ENCODE data around the gene MRPL37. TPM values are rescaled to one million over a fixed set of nuclear protein-coding genes. Genes with fewer than 3 reads are reported as not detected.

Gene MRPL37
- total and polyA plus RNA-seq, 12 donors, result 33.0 to 97.4 (median 88.7) TPM

DNA sequence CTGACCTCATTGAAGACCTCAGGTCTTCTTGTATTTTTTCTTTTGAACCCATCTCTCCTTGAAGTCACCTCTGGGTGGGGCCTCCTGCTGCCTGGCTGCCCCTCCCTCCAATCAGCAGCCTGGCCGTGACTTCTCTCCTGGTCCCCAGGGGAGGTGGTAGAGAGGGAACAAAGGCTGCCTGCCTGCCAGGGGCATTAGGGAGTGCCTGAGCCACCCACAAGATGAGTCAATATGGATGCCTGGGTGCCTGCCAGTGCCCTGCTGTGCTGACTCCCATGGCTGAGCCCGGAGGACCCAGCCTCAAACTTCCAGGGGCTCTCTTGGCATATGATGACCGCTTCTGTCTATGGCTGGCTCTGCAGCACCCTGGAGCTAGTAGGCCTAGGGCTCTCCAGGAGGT lies 41.9 kb upstream of the MRPL37 start:
- no peak overlapping the region for H3K4me3 ChIP-seq
- no peak overlapping the region for H3K27ac ChIP-seq
- TF ChIP-seq, protein P1, sequence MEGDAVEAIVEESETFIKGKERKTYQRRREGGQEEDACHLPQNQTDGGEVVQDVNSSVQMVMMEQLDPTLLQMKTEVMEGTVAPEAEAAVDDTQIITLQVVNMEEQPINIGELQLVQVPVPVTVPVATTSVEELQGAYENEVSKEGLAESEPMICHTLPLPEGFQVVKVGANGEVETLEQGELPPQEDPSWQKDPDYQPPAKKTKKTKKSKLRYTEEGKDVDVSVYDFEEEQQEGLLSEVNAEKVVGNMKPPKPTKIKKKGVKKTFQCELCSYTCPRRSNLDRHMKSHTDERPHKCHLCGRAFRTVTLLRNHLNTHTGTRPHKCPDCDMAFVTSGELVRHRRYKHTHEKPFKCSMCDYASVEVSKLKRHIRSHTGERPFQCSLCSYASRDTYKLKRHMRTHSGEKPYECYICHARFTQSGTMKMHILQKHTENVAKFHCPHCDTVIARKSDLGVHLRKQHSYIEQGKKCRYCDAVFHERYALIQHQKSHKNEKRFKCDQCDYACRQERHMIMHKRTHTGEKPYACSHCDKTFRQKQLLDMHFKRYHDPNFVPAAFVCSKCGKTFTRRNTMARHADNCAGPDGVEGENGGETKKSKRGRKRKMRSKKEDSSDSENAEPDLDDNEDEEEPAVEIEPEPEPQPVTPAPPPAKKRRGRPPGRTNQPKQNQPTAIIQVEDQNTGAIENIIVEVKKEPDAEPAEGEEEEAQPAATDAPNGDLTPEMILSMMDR (IDR thresholded peaks at IDR 0.05), result no peak
- no peaks in the 10 kb centered on the region for H3K9me3 ChIP-seq
- H3K27me3 ChIP-seq, result no peaks in the 10 kb centered on the region
- no peak for ATAC-seq
- intact Hi-C loops (cut with DNase I), result no loop called here
- no peak for DNase-seq
- no peaks in the 10 kb centered on the region for H3K36me3 ChIP-seq
- 83 to 92% methylated on average over 3 of the region's 3 CpGs for WGBS, 2 donors
- peaks cover 0 to 17% (median 8%) of the 10 kb centered on the region in 9 donors for H3K4me1 ChIP-seq

DNA sequence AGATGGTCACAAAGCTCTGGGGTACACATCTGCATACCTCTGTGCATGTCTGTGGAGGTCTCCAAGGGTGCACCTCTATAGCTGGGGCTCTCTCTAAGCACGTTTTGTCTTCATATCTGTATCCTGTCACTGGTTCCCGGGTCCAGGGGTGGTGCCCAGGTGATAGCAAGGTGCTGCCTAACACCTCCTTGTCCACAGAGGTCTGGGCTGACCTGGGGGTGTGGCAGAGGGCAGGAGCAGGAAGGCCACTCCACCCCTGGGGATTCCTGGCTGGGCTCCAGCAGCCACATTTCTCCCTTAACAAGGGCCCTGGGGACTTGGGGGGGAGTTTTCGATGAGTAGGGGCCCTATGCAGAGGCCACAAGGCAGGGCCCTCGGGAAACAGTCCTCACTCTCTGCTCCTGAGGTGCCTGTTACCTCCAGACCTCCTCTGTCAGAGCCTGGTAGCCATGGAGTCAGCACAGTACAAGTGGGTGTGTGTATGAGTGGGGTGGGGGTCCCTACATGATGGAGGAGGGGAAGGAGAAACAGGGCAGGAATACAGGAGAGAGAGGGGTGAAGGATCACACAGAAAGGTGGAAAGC lies 40.1 kb upstream of the MRPL37 start:
- no peaks in the 10 kb centered on the region for H3K27me3 ChIP-seq
- DNase-seq (no peak), ATAC-seq (peak in 3 of 8 donors; percentile 12 to 53 (median 17))
- intact Hi-C loops (cut with DNase I), result no loop called here
- 69 to 76% methylated on average over 4 of the region's 4 CpGs for WGBS, 2 donors
- H3K9me3 ChIP-seq, result no peaks in the 10 kb centered on the region
- no peaks in the 10 kb centered on the region for H3K36me3 ChIP-seq
- H3K4me3 ChIP-seq, result no peak overlapping the region
- TF ChIP-seq, protein P1 (IDR thresholded peaks at IDR 0.05), result no peak
- no peak overlapping the region for H3K27ac ChIP-seq
- peaks cover 0 to 9% (median 4%) of the 10 kb centered on the region in 9 donors for H3K4me1 ChIP-seq

DNA sequence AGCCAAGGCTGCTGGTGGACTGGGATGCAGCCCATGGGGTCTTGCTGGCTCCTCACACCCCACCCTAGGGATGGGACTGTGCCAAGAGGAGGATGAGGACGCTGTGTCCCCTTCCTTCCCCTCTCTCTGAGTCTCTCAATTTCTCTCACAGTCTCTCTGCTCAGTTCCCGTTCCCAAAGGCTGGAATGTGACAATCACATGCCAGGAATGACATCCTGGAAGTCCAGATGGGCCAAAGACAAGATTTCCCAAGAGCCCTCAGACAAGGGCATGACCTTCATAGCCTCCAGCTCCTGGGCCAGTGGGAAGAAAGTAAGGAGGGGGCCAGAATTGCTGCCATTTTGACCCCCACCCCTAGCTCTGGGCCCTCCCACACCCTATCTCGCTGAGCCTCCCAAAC lies 39.6 kb upstream of the MRPL37 start:
- Histone ChIP-seq H3K36me3 (no peaks in the 10 kb centered on the region), H3K27ac (no peak overlapping the region), H3K4me1 (peaks cover 0 to 9% (median 4%) of the 10 kb centered on the region in 9 donors), H3K9me3 (no peaks in the 10 kb centered on the region), H3K27me3 (no peaks in the 10 kb centered on the region), H3K4me3 (no peak overlapping the region)
- TF ChIP-seq, protein P1 (IDR thresholded peaks at IDR 0.05), result no peak
- intact Hi-C loops (cut with DNase I), result no loop called here
- DNase-seq, result no peak
- WGBS, 2 donors, result 43 to 58% methylated on average over 3 of the region's 3 CpGs
- ATAC-seq, result peak in 2 of 8 donors; percentile 12 to 36

DNA sequence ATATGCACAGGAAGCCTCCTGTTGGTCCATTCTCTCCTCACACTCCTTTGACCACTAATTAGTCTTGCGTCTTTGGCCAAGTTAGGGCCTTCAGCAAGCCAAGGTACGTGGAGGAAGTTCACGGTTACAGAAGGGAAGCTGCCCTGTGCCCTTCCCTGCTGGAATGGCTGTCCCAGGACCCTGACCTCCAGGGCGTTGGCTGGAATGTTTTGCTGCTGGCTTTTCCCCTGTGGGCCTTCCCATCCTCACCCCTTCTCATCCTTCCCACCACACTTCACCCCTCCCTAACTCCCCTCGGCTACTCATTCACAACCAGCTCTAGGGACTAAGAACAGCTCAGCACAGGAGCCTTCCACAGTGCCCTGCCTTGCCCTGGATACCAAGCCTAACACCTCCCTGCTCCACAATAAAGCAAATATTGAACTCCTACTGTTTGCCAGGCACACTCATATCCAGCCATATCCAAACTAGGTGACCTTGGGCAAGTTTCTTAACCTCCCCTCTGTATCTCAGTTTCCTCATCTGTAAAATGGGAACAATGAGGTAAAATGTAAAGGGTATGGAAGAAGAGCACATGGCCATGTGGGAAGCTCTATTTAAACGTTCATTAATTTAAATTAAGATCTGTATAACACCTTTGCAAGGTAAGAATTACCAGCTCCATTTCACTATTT lies 38.3 kb upstream of the MRPL37 start:
- H3K36me3 ChIP-seq, result no peaks in the 10 kb centered on the region
- peaks cover 0 to 9% (median 4%) of the 10 kb centered on the region in 9 donors for H3K4me1 ChIP-seq
- TF ChIP-seq, protein P1 (IDR thresholded peaks at IDR 0.05), result no peak
- DNase-seq, result no peak
- intact Hi-C loops (cut with DNase I), result no loop called here
- peak in 4 of 8 donors; percentile 13 to 38 (median 22) for ATAC-seq
- no peaks in the 10 kb centered on the region for H3K27me3 ChIP-seq
- no peak overlapping the region for H3K4me3 ChIP-seq
- no peak overlapping the region for H3K27ac ChIP-seq
- no peaks in the 10 kb centered on the region for H3K9me3 ChIP-seq
- 72 to 76% methylated on average over 6 of the region's 6 CpGs for WGBS, 2 donors

Measured in heart right ventricle (tissue), 16 donors.